ENCODE results near the gene NLGN3.

DNA sequence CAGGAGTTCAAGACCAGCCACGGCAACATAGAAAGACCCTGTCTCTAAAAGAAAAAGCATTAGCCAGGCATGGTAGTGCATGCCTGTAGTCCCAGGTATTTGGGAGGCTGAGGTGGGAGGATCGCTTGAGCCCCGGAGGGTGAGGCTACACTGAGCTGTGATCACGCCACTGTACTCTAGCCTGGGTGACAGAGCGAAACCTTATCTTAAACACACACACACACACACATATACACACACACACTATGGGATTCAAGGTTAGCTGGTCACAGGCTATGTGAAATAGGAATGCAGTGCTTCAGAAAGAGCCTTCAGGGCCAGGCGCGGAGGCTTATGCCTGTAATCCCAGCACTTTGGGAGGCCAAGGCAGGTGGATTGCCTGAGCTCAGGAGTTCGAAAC, 23.5 kb downstream of the NLGN3 start:
- TF ChIP-seq, protein P1, sequence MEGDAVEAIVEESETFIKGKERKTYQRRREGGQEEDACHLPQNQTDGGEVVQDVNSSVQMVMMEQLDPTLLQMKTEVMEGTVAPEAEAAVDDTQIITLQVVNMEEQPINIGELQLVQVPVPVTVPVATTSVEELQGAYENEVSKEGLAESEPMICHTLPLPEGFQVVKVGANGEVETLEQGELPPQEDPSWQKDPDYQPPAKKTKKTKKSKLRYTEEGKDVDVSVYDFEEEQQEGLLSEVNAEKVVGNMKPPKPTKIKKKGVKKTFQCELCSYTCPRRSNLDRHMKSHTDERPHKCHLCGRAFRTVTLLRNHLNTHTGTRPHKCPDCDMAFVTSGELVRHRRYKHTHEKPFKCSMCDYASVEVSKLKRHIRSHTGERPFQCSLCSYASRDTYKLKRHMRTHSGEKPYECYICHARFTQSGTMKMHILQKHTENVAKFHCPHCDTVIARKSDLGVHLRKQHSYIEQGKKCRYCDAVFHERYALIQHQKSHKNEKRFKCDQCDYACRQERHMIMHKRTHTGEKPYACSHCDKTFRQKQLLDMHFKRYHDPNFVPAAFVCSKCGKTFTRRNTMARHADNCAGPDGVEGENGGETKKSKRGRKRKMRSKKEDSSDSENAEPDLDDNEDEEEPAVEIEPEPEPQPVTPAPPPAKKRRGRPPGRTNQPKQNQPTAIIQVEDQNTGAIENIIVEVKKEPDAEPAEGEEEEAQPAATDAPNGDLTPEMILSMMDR (IDR thresholded peaks at IDR 0.05): no peak
- no peak for TF ChIP-seq POLR2A (IDR thresholded peaks at IDR 0.05)
